Spleen (tissue), 11 donors: ENCODE results near the gene IL17D. TPM values are rescaled to one million over a fixed set of nuclear protein-coding genes. Genes with fewer than 3 reads are reported as not detected.
A peak's percentile ranks its signal among the peaks of the same experiment; 100 is the strongest.

ENCODE experiments used
- DNase-seq: peaks from one replicate; pipeline ENCODE4 v3.0.0-alpha.2; 2020
- H3K27ac ChIP-seq, 8 donors: fragments of 200-600 bp; sonication (generic) in 7 of 8; 1 replicate in 4 of 8; 2 replicates in 4 of 8; pipeline versions ENCODE4 v1.5.0 to v1.8.0; 2016 to 2021; ENCODE audit warnings: inconsistent platforms in 4 of 8, mild to moderate bottlenecking in 4 of 8, moderate library complexity in 1 of 8
- H3K27me3 ChIP-seq, 7 donors: fragments of 200-600 bp; sonication (generic) in 6 of 7; replicated peaks in 1 of 7; 1 replicate in 4 of 7; 2 replicates in 3 of 7; pipeline versions ENCODE4 v1.5.0 to v1.8.0; 2016 to 2021; ENCODE audit warnings: inconsistent platforms in 3 of 7, mild to moderate bottlenecking in 1 of 7
- H3K36me3 ChIP-seq, 6 donors: fragments of 200-600 bp; sonication (generic) in 5 of 6; 1 replicate in 4 of 6; 2 replicates in 2 of 6; pipeline versions ENCODE4 v1.5.0 to v1.8.0; 2016 to 2021; ENCODE audit warnings: inconsistent platforms in 2 of 6
- H3K4me1 ChIP-seq, 6 donors: fragments of 200-600 bp; sonication (generic) in 5 of 6; 1 replicate in 3 of 6; 2 replicates in 3 of 6; pipeline versions ENCODE4 v1.5.0 to v1.8.0; 2016 to 2021; ENCODE audit warnings: inconsistent platforms in 3 of 6
- H3K4me3 ChIP-seq, 8 donors: fragments of 200-600 bp; sonication (generic) in 7 of 8; 1 replicate in 4 of 8; 2 replicates in 4 of 8; pipeline versions ENCODE4 v1.5.0 to v1.8.0; 2016 to 2021; ENCODE audit warnings: inconsistent platforms in 4 of 8, mild to moderate bottlenecking in 4 of 8, moderate library complexity in 2 of 8
- H3K9me3 ChIP-seq, 8 donors: fragments of 200-600 bp; sonication (generic) in 7 of 8; 1 replicate in 4 of 8; 2 replicates in 4 of 8; pipeline versions ENCODE4 v1.5.0 to v1.8.0; 2016 to 2021; ENCODE audit warnings: inconsistent platforms in 4 of 8
- POLR2A ChIP-seq, 3 donors: fragments of 450-650 bp; IDR thresholded peaks; one replicate each; pipeline ENCODE4 v1.5.1; 2017; ENCODE audit warnings: antibody characterized with exemption in 3 of 3, mild to moderate bottlenecking in 1 of 3
- POLR2AphosphoS5 ChIP-seq, 3 donors: sonication (generic); formaldehyde crosslinking; IDR thresholded peaks; one replicate each; pipeline ENCODE4 v1.5.1; 2017; ENCODE audit warnings: antibody characterized with exemption in 3 of 3
- whole genome bisulfite sequencing, 5 donors: extraction: QIAGEN DNeasy Blood & Tissue Kit in 3 of 5; methylation state at CpG; one replicate each; pipeline versions ENCODE4 v1.1.5 to v1.1.7; 2013 to 2018; 5-methylcytosine and 5-hydroxymethylcytosine counted together
- intact Hi-C: fragments of 100-400 bp; cut with DNase I; formaldehyde crosslinking; loops from one replicate; pipeline ENCODE4 v1.15.0; 2023; ENCODE audit warnings: low total_unique reads
- polyA plus RNA-seq, 3 donors: library from polyadenylated mRNA; stranded (reverse); fragments of 200-250 nt; gene quantifications; one replicate each; pipeline ENCODE4 v1.2.1, GENCODE V29; 2013
- total RNA-seq, 7 donors: library from RNA; depleted of rRNA in 3 of 7; stranded (reverse); fragments of >200 nt in 3 of 7; fragmentation: NEBNext Ultra II Directional in 4 of 7; extraction: Animal tissue kit (Norgen Biotek cat#: 25700) in 4 of 7; gene quantifications; one replicate each; pipeline versions ENCODE4 v1.1.0 to v1.2.1, GENCODE V29; 2016 to 2021
- TF ChIP-seq, protein P1 (sequence below), 11 experiments: fragments of 200-600 bp in 7 of 11; fragments of 450-650 bp in 4 of 11; sonication (generic) in 4 of 11; IDR thresholded peaks in 8 of 11; conservative IDR thresholded peaks in 3 of 11; 1 replicate in 7 of 11; 2 replicates in 4 of 11; pipeline versions ENCODE4 v1.4.0 to v1.8.0; 2016 to 2021; ENCODE audit warnings: antibody characterized with exemption in 11 of 11, inconsistent platforms in 4 of 11, mild to moderate bottlenecking in 1 of 11
- donor health status: healthy with polysubstance abuse.
- donor health status: DM: no; HTN: no; CAD: no; lungs with moderate emphysema.
- donor health status: DM: no; HTN: no; CAD: no.
- donor health status: Bipolar disorder and iron deficiency.
- donor health status: healthy.
- donor health status: DM: no; HTN: no; CAD: no.
- donor health status: DM: yes; HTN: yes; CAD: no.

The IL17D gene
- total and polyA plus RNA-seq, 10 donors = 0.15 to 0.68 (median 0.32) TPM; not detected in 3

DNA sequence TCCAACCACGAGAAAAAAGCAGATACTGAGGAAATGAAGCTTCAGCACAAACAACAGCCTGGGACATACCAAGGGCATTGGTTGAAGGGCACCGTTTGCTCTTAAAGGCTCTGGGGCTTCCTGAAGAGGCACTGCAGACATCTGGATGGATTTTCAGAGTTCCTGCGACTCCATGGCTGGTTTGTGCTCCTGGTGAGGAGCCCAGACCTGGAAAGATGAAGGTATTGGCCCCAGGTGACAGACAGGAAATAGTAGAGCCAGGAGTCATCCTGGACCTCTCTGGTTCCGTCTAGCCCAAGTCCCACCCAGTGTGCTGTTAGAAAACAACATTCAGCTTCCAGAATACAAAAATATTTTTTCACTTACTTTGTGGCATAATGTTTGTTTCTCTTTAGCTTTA is 6.3 kb downstream of the IL17D start:
- intact Hi-C loops = loop anchor here (5.0 to 10.0 kb wide), 4 partner anchors 65 to 215 kb away; partner anchors contain the start of gene EEF1AKMT1
- H3K27ac ChIP-seq = no peak overlapping the region

DNA sequence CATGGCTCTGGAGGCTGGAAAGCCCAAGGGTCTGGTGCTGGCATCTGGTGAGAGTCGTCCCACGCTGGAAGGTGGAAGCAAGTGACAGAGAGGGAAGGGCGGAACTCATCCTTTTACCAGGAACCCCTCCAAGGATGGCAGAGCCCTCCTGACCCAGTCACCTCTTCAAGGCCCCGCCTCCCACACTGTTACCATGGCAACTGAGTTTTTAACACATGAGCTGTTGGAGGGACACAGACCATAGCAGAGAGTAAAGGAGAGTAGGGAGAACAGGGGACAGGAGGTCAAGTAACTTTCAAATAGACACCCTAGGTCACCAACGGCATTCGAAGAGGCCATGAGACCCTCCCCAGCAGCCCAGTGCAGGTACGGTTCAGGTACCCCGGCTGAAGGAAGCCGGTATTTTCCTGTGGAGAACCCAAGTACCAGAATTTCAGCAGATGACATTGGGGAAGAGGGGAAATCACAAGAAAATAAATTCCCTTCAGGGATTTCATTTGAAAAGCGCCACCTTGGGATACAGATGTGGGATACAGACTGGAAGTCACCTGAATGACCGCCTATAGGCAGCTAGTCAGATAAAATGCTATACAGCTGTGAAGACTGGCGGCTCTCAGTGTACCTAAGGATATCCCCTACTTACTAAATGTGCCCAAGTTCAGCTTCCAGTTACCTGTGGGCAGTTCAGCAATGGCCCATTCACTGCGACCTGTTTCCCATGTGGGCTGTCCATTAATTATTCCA is 8.0 kb downstream of the IL17D start:
- WGBS, 5 donors = 76 to 87% (median 84%) methylated on average over 12 to 13 of the region's 13 CpGs
- Histone ChIP-seq H3K4me1 (peaks cover 5 to 16% (median 12%) of the 10 kb centered on the region in 6 donors), H3K4me3 (no peak overlapping the region), H3K27me3 (peaks cover 0 to 11% (median 0%) of the 10 kb centered on the region in 7 donors), H3K36me3 (no peaks in the 10 kb centered on the region), H3K27ac (no peak overlapping the region), H3K9me3 (no peaks in the 10 kb centered on the region)
- no peak for DNase-seq
- TF ChIP-seq POLR2A (IDR thresholded peaks at IDR 0.05) (no peak), POLR2AphosphoS5 (IDR thresholded peaks at IDR 0.05) (no peak)
- TF ChIP-seq, protein P1, sequence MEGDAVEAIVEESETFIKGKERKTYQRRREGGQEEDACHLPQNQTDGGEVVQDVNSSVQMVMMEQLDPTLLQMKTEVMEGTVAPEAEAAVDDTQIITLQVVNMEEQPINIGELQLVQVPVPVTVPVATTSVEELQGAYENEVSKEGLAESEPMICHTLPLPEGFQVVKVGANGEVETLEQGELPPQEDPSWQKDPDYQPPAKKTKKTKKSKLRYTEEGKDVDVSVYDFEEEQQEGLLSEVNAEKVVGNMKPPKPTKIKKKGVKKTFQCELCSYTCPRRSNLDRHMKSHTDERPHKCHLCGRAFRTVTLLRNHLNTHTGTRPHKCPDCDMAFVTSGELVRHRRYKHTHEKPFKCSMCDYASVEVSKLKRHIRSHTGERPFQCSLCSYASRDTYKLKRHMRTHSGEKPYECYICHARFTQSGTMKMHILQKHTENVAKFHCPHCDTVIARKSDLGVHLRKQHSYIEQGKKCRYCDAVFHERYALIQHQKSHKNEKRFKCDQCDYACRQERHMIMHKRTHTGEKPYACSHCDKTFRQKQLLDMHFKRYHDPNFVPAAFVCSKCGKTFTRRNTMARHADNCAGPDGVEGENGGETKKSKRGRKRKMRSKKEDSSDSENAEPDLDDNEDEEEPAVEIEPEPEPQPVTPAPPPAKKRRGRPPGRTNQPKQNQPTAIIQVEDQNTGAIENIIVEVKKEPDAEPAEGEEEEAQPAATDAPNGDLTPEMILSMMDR (IDR thresholded peaks at IDR 0.05 in 8 of 11, conservative IDR thresholded peaks at IDR 0.05 in 3 of 11) = no peak
- intact Hi-C loops = loop anchor here (5.0 to 10.0 kb wide), 3 partner anchors 63 to 213 kb away; partner anchors contain the start of gene EEF1AKMT1

More for the DNA sequence above, 6.3 kb downstream of the IL17D start:
- TF ChIP-seq POLR2AphosphoS5 (IDR thresholded peaks at IDR 0.05) = no peak
- TF ChIP-seq, protein P1 (IDR thresholded peaks at IDR 0.05 in 8 of 11, conservative IDR thresholded peaks at IDR 0.05 in 3 of 11) = no peak
- TF ChIP-seq POLR2A (IDR thresholded peaks at IDR 0.05) = no peak
- Histone ChIP-seq H3K9me3 (no peaks in the 10 kb centered on the region), H3K36me3 (no peaks in the 10 kb centered on the region), H3K27me3 (peaks cover 0 to 11% (median 0%) of the 10 kb centered on the region in 7 donors), H3K4me3 (no peak overlapping the region), H3K4me1 (peaks cover 5 to 17% (median 12%) of the 10 kb centered on the region in 6 donors)
- 49 to 66% (median 61%) methylated on average over 4 of the region's 4 CpGs for WGBS, 5 donors
- DNase-seq = no peak

DNA sequence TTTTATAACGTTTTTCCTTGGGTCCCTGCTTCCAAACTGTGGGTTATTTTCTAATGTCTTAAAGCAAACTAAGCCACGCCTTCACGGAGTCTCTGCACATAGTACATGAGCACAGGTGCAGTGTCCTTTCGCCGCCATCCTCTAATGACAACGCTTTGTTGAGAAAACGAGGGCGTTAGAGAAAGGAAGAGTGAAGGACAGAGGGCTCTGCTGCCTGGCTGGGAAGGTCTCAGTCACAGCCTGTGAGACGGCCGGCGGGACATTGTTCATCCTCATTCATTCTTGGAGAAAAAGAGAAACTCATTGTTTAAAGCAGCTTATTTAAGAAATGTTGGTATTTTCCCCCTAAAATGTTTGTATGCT is 9.5 kb downstream of the IL17D start:
- Histone ChIP-seq H3K27ac (no peak overlapping the region), H3K36me3 (no peaks in the 10 kb centered on the region), H3K9me3 (no peaks in the 10 kb centered on the region), H3K4me3 (peak overlapping the region in 3 of 8 donors; percentile 14 to 37 (median 18)), H3K27me3 (peaks cover 0 to 11% (median 0%) of the 10 kb centered on the region in 7 donors), H3K4me1 (peaks cover 5 to 16% (median 12%) of the 10 kb centered on the region in 6 donors)
- TF ChIP-seq POLR2A (IDR thresholded peaks at IDR 0.05) (no peak), POLR2AphosphoS5 (IDR thresholded peaks at IDR 0.05) (no peak)
- TF ChIP-seq, protein P1 (IDR thresholded peaks at IDR 0.05 in 8 of 11, conservative IDR thresholded peaks at IDR 0.05 in 3 of 11) = no peak
- 50 to 67% (median 60%) methylated on average over 11 of the region's 11 CpGs for WGBS, 5 donors
- no peak for DNase-seq
- intact Hi-C loops = loop anchor here (5.0 to 10.0 kb wide), 3 partner anchors 62 to 212 kb away; partner anchors contain the start of gene EEF1AKMT1

DNA sequence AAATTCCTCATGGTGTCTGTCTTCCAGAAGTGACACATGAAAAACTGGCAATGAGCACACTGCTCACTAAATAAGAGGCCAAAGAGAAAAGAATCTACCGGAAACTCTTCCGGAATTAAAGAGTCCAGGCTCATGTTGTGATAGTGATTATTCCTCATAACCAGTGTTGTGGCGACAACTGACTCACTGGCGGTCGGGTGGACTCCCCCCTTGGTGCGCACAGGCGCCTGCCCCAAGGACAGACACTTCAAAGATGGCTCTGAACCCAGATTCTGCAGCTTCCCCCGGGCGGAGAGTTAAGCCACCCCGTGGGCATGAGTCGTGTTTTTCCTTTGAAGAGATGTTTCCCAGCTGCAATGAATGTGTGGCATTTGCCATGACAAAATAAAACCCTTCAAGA is 10.3 kb downstream of the IL17D start:
- H3K27ac ChIP-seq = no peak overlapping the region
- intact Hi-C loops = loop anchor here (5.0 to 10.0 kb wide), 3 partner anchors 61 to 211 kb away; partner anchors contain the start of gene EEF1AKMT1
- H3K36me3 ChIP-seq = no peaks in the 10 kb centered on the region
- 47 to 72% (median 60%) methylated on average over 11 of the region's 11 CpGs for WGBS, 5 donors
- peaks cover 5 to 16% (median 12%) of the 10 kb centered on the region in 6 donors for H3K4me1 ChIP-seq
- no peak overlapping the region for H3K4me3 ChIP-seq
- H3K27me3 ChIP-seq = peaks cover 0 to 11% (median 0%) of the 10 kb centered on the region in 7 donors
- DNase-seq = no peak
- TF ChIP-seq POLR2AphosphoS5 (IDR thresholded peaks at IDR 0.05) (no peak), POLR2A (IDR thresholded peaks at IDR 0.05) (no peak)
- TF ChIP-seq, protein P1 (IDR thresholded peaks at IDR 0.05 in 8 of 11, conservative IDR thresholded peaks at IDR 0.05 in 3 of 11) = no peak
- H3K9me3 ChIP-seq = no peaks in the 10 kb centered on the region
